Measurements from ENCODE around the gene REXO4.

REXO4 gene

DNA sequence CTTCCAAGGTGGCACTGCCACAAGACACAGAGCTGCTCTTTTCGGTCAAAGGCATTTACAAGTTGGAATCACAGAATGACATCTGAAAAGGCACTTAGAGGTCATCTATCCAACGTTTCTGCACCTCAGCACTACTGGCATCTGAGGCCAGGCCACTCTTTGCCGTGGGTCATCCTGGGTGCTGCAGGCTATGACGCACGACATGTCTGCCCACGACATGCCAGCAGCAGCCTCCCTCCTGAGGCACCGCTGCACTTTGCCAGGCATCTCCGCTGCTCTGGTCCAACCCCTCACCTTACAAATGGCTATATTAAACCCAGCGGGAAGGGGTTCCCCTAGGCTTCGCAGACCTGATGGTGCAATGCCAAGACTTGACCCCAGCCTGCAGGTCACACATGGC lies 50.0 kb downstream of the REXO4 start:
- DNase-seq (ENCODE audit: low spot score), result no peak

DNA sequence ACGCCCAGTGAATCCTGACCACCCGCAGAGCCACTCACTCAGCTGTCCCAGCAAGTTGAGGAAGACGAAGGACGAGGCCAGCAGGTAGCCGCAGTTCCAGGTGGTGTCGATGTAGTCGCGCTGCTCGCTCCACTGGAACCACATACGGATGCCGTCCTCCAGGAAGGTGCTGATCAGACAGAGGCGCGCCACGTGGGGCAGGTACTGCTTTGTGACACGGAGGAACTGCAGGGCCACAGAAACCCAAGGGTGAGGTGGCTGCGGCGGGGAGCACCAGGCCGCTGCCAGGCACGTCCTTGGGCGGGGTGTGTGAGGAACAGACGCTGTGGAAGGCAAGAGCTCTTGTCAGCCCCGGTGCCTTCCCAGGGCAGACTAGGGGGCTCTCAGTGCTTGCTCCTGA lies 50.6 kb downstream of the REXO4 start:
- DNase-seq (ENCODE audit: low spot score), result no peak

DNA sequence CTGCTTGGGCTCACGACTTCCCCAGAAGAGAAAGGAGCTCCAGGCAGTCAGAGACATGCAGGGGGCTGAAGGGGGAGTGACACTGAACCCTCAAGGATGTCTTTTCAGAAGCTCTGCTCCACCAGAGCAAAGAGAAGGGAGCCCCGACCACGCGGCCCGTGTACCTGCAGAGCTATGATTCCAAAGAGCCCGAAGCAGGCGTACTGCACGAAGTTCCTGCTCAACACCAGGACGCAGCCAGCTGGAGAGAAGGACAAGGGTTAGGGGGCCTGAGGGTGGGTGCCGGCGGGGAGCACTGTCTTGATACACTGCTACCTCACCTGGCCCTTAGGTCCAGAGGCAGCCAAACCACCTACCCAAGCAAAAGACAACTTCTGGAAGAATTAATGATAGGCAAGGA lies 51.4 kb downstream of the REXO4 start:
- no peak for DNase-seq (ENCODE audit: low spot score)

DNA sequence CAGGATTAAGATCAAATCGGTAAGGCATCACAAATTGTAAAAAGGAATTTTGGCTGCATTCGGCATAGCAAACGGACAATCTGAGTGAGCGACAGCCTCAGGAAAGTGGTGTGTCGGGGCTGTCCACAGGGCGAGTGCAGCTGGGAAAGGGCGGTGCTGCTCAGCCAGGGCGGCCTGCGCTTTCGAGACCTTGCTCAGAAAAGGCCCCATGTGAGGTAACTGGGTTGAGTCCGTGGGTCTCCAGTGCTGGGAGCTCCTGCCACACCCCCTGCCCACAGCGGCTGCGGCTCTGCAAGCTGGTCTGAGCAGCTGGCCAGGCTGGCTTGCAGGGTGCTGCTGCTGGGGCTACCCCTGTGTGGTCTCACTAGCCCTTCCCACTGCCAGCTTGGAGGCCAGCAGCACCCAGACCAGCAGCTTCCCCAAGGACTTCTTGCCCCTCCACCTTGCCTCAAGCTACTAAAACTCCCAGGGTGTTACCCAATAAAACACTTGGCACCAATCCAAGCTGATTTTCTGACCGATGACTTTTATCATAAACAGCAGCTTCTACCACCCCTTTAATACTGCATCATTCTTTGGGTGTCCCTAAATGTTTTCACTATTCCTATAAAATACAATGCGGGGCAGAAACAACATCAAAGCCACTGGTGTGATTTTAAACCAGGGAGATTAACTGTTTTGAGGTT lies 55.3 kb downstream of the REXO4 start:
- DNase-seq (ENCODE audit: low spot score), result no peak

DNA sequence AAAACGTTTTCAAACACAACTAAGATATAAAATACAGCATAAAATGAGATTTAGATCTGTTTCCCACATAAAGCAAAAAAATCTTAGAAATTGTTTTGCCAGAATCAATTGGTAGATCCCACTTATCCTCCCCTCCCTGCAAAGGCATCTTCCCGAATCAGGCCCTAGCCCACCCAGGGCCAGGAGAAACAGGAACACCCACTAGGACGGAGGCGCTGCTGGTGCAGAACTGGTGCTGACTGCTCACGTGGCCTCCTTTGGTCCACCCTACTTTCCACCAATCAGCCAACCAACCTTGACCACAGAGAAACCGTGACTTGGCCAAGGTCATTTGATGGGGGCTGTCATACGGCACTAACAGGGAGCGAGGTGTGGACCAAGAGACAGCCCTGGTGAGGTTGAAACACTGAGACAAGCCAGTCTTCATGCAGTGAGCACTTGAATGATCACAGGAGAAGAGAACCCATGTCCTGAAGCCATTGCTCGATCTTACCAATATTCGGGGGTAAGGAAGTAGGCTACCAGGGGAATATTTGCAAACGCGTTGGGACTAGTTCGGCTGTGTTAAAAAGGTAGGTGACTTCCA lies 56.2 kb downstream of the REXO4 start:
- DNase-seq (ENCODE audit: low spot score), result no peak

DNA sequence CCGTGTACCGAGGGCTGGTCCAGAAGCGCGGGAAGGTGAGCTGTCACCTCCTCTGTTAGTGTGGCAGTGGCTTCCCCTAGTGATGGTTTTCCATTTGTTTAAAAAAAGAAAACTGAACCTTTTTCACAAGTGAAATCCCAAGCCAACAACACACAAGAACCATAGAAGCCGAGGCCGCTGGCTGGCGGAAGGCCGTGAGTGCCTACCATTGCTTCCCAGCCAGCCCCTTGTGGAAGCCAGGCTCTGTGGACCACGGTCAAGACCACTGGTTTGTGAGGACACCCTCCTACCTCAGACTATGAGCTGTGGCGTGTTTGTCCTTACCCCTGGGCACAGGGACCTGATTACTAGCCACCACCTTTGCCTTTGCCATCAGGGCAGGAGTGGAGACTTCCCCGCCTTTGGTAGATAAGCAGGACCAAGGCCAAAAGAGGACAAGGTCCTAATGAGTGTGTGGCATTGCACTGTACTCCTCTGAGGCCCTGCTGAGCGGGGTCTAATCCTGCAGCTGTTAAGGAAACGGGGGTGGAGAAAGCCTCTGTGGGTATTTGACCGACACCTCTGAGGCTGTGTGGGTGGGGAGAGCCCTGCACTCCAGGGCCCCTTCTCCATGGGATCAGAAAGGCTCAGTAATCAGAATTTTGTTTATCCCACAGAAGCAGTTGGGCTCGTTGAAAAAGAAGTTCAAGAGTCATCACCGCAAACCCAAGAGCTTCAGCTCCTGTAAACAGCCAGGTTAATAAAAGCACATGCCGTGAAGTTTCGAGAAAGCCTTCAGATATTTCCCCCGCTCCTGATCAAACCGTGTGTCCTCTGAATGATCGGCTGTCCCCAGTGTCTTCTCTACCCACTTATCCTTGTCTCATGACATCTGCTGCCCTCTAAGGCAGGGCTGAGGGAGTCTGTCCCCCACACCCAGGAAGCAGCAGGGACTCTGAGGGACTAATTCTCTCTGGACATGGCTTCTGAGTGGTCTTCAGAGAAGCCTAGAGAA lies 57.1 kb downstream of the REXO4 start:
- DNase-seq (ENCODE audit: low spot score), result no peak

DNA sequence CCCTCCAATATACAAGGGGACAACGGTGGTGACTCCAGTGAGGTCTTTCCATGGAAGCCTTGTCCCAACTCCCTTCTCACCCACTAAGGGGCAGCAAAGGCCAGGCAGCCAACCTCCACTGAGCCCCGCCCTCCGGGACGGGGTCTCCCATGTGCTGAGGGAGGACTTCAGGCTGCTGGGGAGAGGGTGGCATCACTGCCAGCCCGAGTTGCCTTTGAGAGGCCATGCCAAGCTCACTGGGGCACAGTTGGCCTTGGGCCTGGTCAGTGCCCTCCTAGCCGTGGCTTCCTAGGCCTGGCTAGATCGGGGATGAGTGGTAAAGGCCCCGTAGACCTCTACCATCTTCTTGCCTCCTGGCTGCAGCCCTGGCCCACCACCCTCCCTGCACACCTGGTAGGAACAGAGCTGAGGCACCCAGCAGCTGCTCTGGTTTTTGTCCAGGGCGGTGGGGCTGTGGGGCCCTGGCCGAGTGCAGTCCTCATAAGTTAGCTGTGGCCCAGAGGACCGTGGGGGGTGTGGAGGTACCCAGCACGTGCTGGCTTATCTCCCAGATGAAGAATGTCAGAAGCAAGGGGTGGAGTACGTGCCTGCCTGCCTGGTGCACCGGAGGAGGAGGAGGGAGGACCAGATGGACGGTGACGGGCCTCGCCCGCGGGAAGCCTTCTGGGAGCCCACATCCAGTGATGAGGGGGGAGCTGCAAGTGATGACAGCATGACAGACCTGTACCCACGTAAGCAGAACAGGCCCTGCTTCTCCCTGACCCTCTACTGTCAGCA lies 58.2 kb downstream of the REXO4 start:
- DNase-seq (ENCODE audit: low spot score), result no peak

DNA sequence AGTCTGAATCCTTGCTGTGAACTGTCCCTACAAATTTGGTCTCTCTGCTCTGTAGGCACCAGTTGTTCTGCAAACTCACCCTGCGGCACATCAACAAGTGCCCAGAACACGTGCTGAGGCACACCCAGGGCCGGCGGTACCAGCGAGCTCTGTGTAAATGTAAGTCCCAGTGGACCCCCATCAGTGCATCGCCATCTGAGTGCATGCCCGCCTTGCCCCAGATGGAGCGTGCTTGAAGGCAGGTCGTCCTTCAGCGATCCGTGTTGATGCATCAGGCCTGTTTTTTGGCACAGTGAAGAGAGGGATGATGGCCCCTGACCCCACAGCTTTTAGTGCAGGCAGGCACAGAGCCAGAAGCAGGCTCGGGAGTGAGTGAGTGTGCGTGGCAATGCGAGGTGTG lies 60.2 kb downstream of the REXO4 start:
- no peak for DNase-seq (ENCODE audit: low spot score)

DNA sequence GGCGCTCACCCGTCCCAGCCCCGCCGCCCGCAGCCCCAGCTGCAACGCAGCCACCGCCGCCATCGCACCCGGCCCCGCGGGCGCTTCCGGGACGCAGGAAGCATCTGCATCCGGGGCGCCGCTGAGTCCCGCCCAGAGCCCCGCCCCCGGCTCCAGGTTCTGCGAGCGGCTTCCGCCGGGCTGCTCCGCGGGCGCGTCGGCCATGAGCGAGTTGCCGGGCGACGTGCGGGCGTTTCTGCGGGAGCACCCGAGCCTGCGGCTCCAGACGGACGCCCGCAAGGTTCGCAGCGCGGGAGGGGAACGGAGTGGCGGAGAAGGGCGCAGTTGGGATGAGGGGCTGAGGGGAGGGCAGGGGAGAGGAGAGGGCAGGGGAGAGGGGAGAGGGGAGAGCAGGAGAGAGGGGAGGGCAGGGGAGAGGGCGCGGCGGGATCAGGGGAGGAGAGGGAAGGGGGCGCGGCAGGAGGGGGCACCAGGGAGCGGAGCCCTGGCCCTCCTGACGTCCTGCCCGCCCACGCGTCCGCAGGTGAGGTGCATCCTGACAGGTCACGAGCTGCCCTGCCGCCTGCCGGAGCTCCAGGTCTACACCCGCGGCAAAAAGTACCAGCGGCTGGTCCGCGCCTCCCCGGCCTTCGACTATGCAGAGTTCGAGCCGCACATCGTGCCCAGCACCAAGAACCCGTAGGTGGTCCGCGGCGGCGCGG lies 61.3 kb downstream of the REXO4 start, which contains the start of the genes SURF1 and SURF2:
SURF1 (minus strand) TSS at position 97 of the 701 bp plus-strand sequence; CDS start at position 63, 34 bp downstream.
SURF2 (plus strand) TSS at position 160 of the 701 bp plus-strand sequence; CDS start at position 203, 43 bp downstream.
- peak; percentile 82 for DNase-seq (ENCODE audit: low spot score)
